Measurements from ENCODE around the gene PLPPR1. TPM values are rescaled to one million over a fixed set of nuclear protein-coding genes. Genes with fewer than 3 reads are reported as not detected.

The PLPPR1 gene
- total RNA-seq, 1 donor: not detected

DNA sequence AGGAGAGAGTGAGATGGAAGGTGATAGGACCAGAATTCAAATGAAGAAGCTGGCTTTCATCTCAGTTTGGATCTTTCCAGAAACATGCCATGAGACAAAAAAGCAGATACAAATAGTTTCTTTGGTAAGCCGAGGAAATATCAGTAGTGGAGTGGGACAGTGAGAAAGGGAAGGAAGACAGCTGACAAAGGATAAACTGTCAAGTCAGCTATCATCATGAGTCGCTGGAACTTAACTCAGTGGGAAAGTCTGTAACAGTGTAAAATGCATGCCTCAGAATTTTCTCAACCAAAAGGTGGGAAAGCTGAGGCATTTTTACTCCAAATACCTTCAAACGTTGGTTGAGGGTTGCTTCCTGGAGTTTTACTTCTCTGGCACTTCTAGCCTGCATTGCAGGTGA, 129.8 kb downstream of the PLPPR1 start:
- TF ChIP-seq, protein P1, sequence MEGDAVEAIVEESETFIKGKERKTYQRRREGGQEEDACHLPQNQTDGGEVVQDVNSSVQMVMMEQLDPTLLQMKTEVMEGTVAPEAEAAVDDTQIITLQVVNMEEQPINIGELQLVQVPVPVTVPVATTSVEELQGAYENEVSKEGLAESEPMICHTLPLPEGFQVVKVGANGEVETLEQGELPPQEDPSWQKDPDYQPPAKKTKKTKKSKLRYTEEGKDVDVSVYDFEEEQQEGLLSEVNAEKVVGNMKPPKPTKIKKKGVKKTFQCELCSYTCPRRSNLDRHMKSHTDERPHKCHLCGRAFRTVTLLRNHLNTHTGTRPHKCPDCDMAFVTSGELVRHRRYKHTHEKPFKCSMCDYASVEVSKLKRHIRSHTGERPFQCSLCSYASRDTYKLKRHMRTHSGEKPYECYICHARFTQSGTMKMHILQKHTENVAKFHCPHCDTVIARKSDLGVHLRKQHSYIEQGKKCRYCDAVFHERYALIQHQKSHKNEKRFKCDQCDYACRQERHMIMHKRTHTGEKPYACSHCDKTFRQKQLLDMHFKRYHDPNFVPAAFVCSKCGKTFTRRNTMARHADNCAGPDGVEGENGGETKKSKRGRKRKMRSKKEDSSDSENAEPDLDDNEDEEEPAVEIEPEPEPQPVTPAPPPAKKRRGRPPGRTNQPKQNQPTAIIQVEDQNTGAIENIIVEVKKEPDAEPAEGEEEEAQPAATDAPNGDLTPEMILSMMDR (IDR thresholded peaks at IDR 0.05; ENCODE audit: insufficient read depth, low read length): no peak
- no peak for DNase-seq (ENCODE audit: low read depth)
- H3K4me3 ChIP-seq (ENCODE audit: low read depth, low read length): no peak overlapping the region

DNA sequence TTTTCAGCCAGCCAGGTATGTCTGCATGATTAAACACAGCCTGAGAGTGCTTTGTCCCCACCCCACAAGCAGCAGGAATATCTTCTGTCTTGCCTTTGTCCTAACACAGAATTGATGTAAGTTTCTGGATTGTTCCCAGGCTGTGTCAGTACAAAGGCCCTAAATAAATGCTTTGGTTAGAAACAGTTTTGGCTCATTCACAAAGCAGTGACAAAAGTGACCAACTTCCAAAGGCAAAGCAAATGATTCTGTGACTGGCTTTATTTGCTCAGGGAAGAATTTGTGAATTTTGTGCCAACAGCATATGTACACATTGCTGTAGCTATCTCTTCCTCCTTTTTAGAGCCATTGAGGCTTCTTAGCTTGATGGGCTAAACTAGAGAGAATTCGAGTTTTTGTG, 133.7 kb downstream of the PLPPR1 start:
- no peak for DNase-seq (ENCODE audit: low read depth)
- TF ChIP-seq, protein P1 (IDR thresholded peaks at IDR 0.05; ENCODE audit: insufficient read depth, low read length): no peak
- no peak overlapping the region for H3K4me3 ChIP-seq (ENCODE audit: low read depth, low read length)

DNA sequence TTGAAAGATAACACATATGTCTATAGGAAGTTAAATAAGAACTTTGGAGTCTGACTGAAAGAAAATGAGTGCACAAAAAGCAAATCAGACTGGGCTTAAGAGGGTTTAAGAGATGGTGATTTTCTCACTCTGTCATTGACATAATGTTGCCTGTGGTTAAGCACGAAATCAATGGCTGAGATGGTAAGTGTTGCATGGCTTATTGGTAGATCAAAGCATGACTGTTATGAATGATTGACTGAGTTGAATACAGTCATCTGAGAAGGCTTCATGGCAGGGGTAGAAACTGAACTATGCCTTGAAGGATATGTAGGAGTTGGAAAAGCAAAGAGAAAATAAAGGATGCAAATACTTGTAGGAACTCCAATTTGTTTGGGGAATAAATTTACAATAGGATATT, 136.6 kb downstream of the PLPPR1 start:
- H3K4me3 ChIP-seq (ENCODE audit: low read depth, low read length): no peak overlapping the region
- TF ChIP-seq, protein P1 (IDR thresholded peaks at IDR 0.05; ENCODE audit: insufficient read depth, low read length): no peak
- DNase-seq (ENCODE audit: low read depth): no peak

DNA sequence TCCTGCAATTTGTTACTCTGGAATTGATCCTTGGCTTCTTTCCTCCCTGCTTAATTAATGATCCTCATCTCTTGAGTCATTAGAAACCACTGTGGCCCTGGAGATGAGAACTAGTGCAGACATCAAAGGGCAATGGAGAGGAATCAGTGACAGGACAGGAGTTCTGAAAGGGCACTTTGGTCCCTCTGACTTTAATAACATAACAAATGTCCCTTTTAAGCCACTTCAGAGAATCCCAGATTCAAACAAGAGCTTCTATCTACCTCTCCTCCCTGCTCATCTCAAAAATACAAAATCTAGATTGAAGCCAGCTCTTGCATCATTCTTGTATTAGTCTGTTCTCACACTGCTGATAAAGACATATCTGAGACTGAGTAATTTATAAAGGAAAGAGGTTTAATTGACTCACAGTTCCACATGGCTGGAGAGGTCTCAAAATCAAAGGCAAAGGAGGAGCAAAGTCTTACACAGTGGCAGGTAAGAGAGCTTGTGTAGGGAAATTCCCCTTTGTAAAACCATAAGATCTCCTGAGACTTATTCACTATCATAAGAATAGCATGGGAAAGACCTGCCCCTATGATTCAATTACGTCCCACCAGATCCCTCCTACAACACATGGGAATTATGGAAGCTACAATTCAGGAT, 139.1 kb downstream of the PLPPR1 start:
- DNase-seq (ENCODE audit: low read depth): no peak
- TF ChIP-seq, protein P1 (IDR thresholded peaks at IDR 0.05; ENCODE audit: insufficient read depth, low read length): no peak

DNA sequence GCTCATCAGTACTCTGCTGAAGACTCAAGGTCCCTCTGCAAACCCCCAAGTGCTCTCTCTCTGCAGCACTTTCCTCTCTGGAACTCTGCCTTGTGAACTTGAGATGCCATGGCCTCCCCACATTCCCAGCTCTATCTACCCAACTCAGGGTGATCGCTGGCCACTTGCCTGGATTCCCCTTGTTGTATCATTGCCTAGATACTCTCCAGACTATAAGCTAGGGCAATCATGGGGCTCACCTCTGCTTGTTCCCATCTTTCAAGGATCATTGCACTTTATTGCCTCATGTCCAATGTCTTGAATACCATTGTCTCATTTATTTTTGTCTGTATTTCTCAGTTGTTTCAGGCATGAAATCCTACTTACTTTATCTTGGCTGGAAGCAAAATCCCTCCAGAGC, 144.1 kb downstream of the PLPPR1 start:
- DNase-seq (ENCODE audit: low read depth): no peak
- TF ChIP-seq, protein P1 (IDR thresholded peaks at IDR 0.05; ENCODE audit: insufficient read depth, low read length): no peak
- no peak overlapping the region for H3K4me3 ChIP-seq (ENCODE audit: low read depth, low read length)

More for the DNA sequence above, 139.1 kb downstream of the PLPPR1 start:
- H3K4me3 ChIP-seq (ENCODE audit: low read depth, low read length): no peak overlapping the region

DNA sequence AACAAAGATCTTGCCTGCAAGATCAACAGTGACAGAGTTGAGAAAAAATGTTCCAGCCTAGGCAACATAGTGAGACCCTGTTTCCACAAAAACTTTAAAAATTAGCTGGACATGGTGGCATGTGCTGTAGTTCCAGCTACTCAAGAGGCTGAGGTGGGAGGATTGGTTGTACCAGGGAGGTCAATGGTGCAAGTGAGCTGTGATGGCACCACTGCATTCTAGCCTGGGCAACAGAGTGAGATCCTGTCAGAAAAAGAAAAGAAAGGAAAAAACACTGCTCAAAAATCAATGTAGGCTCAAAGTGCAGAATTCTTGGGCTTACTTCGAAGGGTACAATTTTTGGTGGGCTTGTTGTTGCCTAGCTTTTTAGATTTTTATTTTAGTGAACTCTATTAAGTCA, 145.4 kb downstream of the PLPPR1 start:
- no peak overlapping the region for H3K4me3 ChIP-seq (ENCODE audit: low read depth, low read length)
- TF ChIP-seq, protein P1 (IDR thresholded peaks at IDR 0.05; ENCODE audit: insufficient read depth, low read length): no peak
- DNase-seq (ENCODE audit: low read depth): no peak

DNA sequence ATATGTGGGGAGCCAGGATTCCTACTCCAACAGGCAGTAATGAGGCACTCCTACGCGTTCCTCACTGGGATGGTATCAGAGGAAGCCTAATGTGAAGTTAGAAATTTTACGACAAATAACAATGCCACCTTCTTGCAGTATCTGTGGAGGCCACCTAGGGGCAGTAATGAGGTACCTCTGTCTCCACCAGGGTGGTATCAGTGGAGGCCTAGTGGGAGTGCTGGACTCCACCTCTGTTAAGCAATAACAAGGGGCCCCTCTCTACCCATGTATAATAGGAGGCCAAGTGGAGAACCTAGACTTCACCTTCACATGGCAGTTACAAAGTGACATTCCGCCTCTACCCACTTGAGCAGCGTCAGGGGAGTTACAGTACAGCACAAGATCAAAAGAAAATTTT, 147.9 kb downstream of the PLPPR1 start:
- no peak overlapping the region for H3K4me3 ChIP-seq (ENCODE audit: low read depth, low read length)
- TF ChIP-seq, protein P1 (IDR thresholded peaks at IDR 0.05; ENCODE audit: insufficient read depth, low read length): no peak
- DNase-seq (ENCODE audit: low read depth): no peak
